IMR-90 (cell line): ENCODE results near the gene UBXN2A. TPM values are rescaled to one million over a fixed set of nuclear protein-coding genes. Genes with fewer than 3 reads are reported as not detected.

Experiments
- ATAC-seq: fragments of 200-7000 bp; cut with Tn5 transposase; 2 replicates; pipeline ENCODE4 v1.9.1; 2020; ENCODE audit warnings: low read depth, mild to moderate bottlenecking, moderate library complexity
- BruUV-seq: library from RNA; stranded (reverse); fragments of 400-500 nt; replicated peaks from 2 replicates; lab custom pipeline; 2021; lab: Mats Ljungman, UMichigan
- CTCF ChIA-PET: fragments of 300-600 bp; formaldehyde crosslinking; extraction: SDS; loops from one replicate; lab custom pipeline; 2021; ENCODE audit warnings: antibody characterized with exemption; lab: Yijun Ruan, JAX
- POLR2A ChIA-PET: fragments of 300-600 bp; sonication (Branson Sonifier 250); formaldehyde crosslinking; loops from one replicate; lab custom pipeline; 2022; ENCODE audit warnings: antibody characterized with exemption; ENCODE audit not compliant: unreplicated experiment; lab: Charles Lee
- DNase-seq: peaks from one replicate; pipeline ENCODE4 v3.0.0; 2013
- H2AFZ ChIP-seq: replicated peaks from 2 replicates; pipeline ENCODE3; 2013; ENCODE audit warnings: low read length, mild to moderate bottlenecking; ENCODE audit not compliant: poor library complexity
- H2AK5ac ChIP-seq: 2 replicates; pipeline ENCODE4 v1.6.1; 2013; ENCODE audit warnings: low read depth, low read length, inconsistent platforms
- H2AK9ac ChIP-seq: replicated peaks from 2 replicates; pipeline ENCODE3; 2013; ENCODE audit warnings: mild to moderate bottlenecking, low read depth, low read length, moderate library complexity; ENCODE audit not compliant: poor library complexity
- H2BK120ac ChIP-seq: 2 replicates; pipeline ENCODE4 v1.6.1; 2013; ENCODE audit warnings: low read depth, low read length, inconsistent platforms
- H2BK15ac ChIP-seq: 3 replicates; pipeline ENCODE4 v1.6.1; 2013; ENCODE audit warnings: low read depth, low read length, inconsistent platforms
- H2BK20ac ChIP-seq: 2 replicates; pipeline ENCODE4 v1.6.1; 2013; ENCODE audit warnings: low read depth, mild to moderate bottlenecking, inconsistent platforms, low read length, moderate library complexity
- H2BK5ac ChIP-seq: 2 replicates; pipeline ENCODE4 v1.6.1; 2013; ENCODE audit warnings: mild to moderate bottlenecking, low read depth, low read length, inconsistent platforms; ENCODE audit not compliant: poor library complexity, severe bottlenecking
- H3K14ac ChIP-seq: replicated peaks from 2 replicates; pipeline ENCODE4 v1.6.1; 2013; ENCODE audit warnings: low read depth, low read length, inconsistent platforms
- H3K18ac ChIP-seq: 2 replicates; pipeline ENCODE4 v1.6.1; 2013; ENCODE audit warnings: low read depth, low read length, control low read depth
- H3K23ac ChIP-seq: 2 replicates; pipeline ENCODE4 v1.6.1; 2013; ENCODE audit warnings: low read depth, low read length, inconsistent platforms
- H3K27ac ChIP-seq: 2 replicates; pipeline ENCODE4 v1.5.1; 2013; ENCODE audit warnings: mild to moderate bottlenecking, control low read depth, low read length; ENCODE audit not compliant: insufficient read depth
- H3K27me3 ChIP-seq: 2 replicates; pipeline ENCODE4 v1.6.1; 2013; ENCODE audit warnings: low read length; ENCODE audit not compliant: control insufficient read depth, insufficient read depth
- H3K36me3 ChIP-seq: 2 replicates; pipeline ENCODE4 v1.6.1; 2013; ENCODE audit warnings: low read length, mixed read lengths; ENCODE audit not compliant: control insufficient read depth, insufficient read depth
- H3K4ac ChIP-seq: 2 replicates; pipeline ENCODE4 v1.6.1; 2013; ENCODE audit warnings: low read depth, low read length, inconsistent platforms
- H3K4me1 ChIP-seq: 2 replicates; pipeline ENCODE4 v1.6.1; 2013; ENCODE audit warnings: low read length, mixed read lengths; ENCODE audit not compliant: control insufficient read depth, insufficient read depth
- H3K4me2 ChIP-seq: 2 replicates; pipeline ENCODE4 v1.6.1; 2013; ENCODE audit warnings: low read depth, mild to moderate bottlenecking, control low read depth, low read length, moderate library complexity
- H3K4me3 ChIP-seq: 2 replicates; pipeline ENCODE4 v1.5.1; 2013; ENCODE audit warnings: low read depth, mild to moderate bottlenecking, control low read depth, low read length, moderate library complexity; ENCODE audit not compliant: insufficient read depth
- H3K56ac ChIP-seq: 2 replicates; pipeline ENCODE4 v1.6.1; 2013; ENCODE audit warnings: low read length, inconsistent platforms; ENCODE audit not compliant: insufficient read depth; ENCODE audit errors: extremely low read depth
- H3K79me1 ChIP-seq, 2 experiments: 2 replicates each; pipeline ENCODE4 v1.6.1; 2013; ENCODE audit warnings: low read length in 2 of 2, inconsistent platforms in 1 of 2, low read depth in 1 of 2
- H3K9ac ChIP-seq: 2 replicates; pipeline ENCODE4 v1.6.1; 2013; ENCODE audit warnings: low read depth, low read length, control low read depth
- H3K9me1 ChIP-seq: 2 replicates; pipeline ENCODE4 v1.6.1; 2013; ENCODE audit warnings: low read length, inconsistent platforms; ENCODE audit not compliant: insufficient read depth
- H3K9me3 ChIP-seq: 2 replicates; pipeline ENCODE4 v1.6.1; 2013; ENCODE audit warnings: low read length; ENCODE audit not compliant: control insufficient read depth, insufficient read depth
- H4K20me1 ChIP-seq: 2 replicates; pipeline ENCODE4 v1.6.1; 2013; ENCODE audit warnings: low read length, inconsistent platforms; ENCODE audit not compliant: insufficient read depth
- H4K5ac ChIP-seq: 2 replicates; pipeline ENCODE4 v1.6.1; 2013; ENCODE audit warnings: mild to moderate bottlenecking, low read depth, low read length, control low read depth
- H4K8ac ChIP-seq, 2 experiments: 2 replicates each; pipeline ENCODE4 v1.6.1; 2013; ENCODE audit warnings: low read depth in 2 of 2, low read length in 2 of 2, control low read depth in 1 of 2, inconsistent platforms in 1 of 2
- H4K91ac ChIP-seq: 2 replicates; pipeline ENCODE4 v1.6.1; 2013; ENCODE audit warnings: low read depth, low read length, inconsistent platforms; ENCODE audit not compliant: insufficient read depth
- CEBPB ChIP-seq: IDR thresholded peaks from 2 replicates; pipeline ENCODE4 v1.6.1; 2012; ENCODE audit warnings: low read depth, low read length, improper control_type of control experiment
- CTCF ChIP-seq: conservative IDR thresholded peaks from 2 replicates; pipeline ENCODE4 v1.5.1; 2012; ENCODE audit warnings: mild to moderate bottlenecking, low read depth, low read length, improper control_type of control experiment
- FOS ChIP-seq: fragments of 150-350 bp; IDR thresholded peaks from 2 replicates; pipeline ENCODE4 v1.6.1; 2016; ENCODE audit warnings: low read depth, low read length
- MAFK ChIP-seq: IDR thresholded peaks from 2 replicates; pipeline ENCODE4 v1.6.1; 2012; ENCODE audit warnings: low read depth, low read length, improper control_type of control experiment
- MXI1 ChIP-seq: IDR thresholded peaks from 2 replicates; pipeline ENCODE4 v1.6.1; 2012; ENCODE audit warnings: low read depth, mild to moderate bottlenecking, low read length, moderate library complexity, borderline replicate concordance
- POLR2A ChIP-seq: IDR thresholded peaks from 2 replicates; pipeline ENCODE4 v1.6.1; 2012; ENCODE audit warnings: mild to moderate bottlenecking, low read depth, low read length
- RAD21 ChIP-seq: IDR thresholded peaks from 2 replicates; pipeline ENCODE4 v1.6.1; 2012; ENCODE audit warnings: low read length, improper control_type of control experiment
- RCOR1 ChIP-seq: IDR thresholded peaks from 2 replicates; pipeline ENCODE4 v1.6.1; 2012; ENCODE audit warnings: mild to moderate bottlenecking, low read length, improper control_type of control experiment; ENCODE audit not compliant: insufficient replicate concordance
- RFX5 ChIP-seq: IDR thresholded peaks from 2 replicates; pipeline ENCODE4 v1.8.0; 2012; ENCODE audit warnings: low read depth, mild to moderate bottlenecking, low read length, moderate library complexity
- SMC3 ChIP-seq: fragments of 150-350 bp; IDR thresholded peaks from 2 replicates; pipeline ENCODE4 v1.6.1; 2016; ENCODE audit warnings: low read depth, mild to moderate bottlenecking, antibody characterized with exemption, low read length, moderate library complexity
- WGBS, 2 experiments: methylation state at CpG; one replicate each; pipeline versions ENCODE4 v1.1.5 to v1.1.7; 2013; ENCODE audit warnings: missing lambda C conversion rate in 2 of 2; ENCODE audit not compliant: insufficient read length in 1 of 2; ENCODE audit errors: extremely low coverage in 2 of 2; 5-methylcytosine and 5-hydroxymethylcytosine counted together
- dilution Hi-C: fragments of 300-500 bp; cut with HindIII; formaldehyde crosslinking; loops from one replicate; pipeline ENCODE4 v1.14.3; 2018; ENCODE audit warnings: low sequenced_read_pairs; ENCODE audit not compliant: unreplicated experiment
- in situ Hi-C: fragments of 300-500 bp; cut with MboI; formaldehyde crosslinking; loops from 3 replicates; pipeline ENCODE4 v1.14.3; 2019; ENCODE audit warnings: low sequenced_read_pairs, inconsistent platforms, mixed read lengths
- intact Hi-C: fragments of 100-400 bp; cut with micrococcal nuclease; formaldehyde crosslinking; loops from 2 replicates; pipeline ENCODE4 v1.10.0; 2022
- polyA plus RNA-seq, 3 experiments: library from polyadenylated mRNA; depleted of rRNA; stranded (reverse); fragments of >200 nt; gene quantifications; 2 replicates each; pipeline ENCODE4 v1.2.3, GENCODE V29; 2012; ENCODE audit warnings: low replicate concordance in 1 of 3
- total RNA-seq: library from RNA; depleted of rRNA; stranded (reverse); fragments of >200 nt; gene quantifications from 2 replicates; pipeline ENCODE4 v1.2.3, GENCODE V29; 2012
- TF ChIP-seq, protein P1 (sequence below): fragments of 150-350 bp; IDR thresholded peaks from 2 replicates; pipeline ENCODE4 v1.6.1; 2016; ENCODE audit warnings: low read depth, mild to moderate bottlenecking, low read length, moderate library complexity, borderline replicate concordance

UBXN2A gene
- total and polyA plus RNA-seq, 2 of the 4 experiments (the other 2 are of a cell fraction) = 4.6 to 7.7 TPM

GRCh38 chr2:23926290-23926749 lies 13.9 kb upstream of the UBXN2A start:
- Histone ChIP-seq H2BK120ac (peak overlapping the region; percentile 76), H3K79me1 (peaks cover 8 to 47% of the 10 kb centered on the region in 2 experiments), H3K4me3 (peak overlapping the region; percentile 88), H3K4ac (peak overlapping the region; percentile 93), H2BK15ac (0 out of 3 replicates have a peak overlapping the region, but pooled peaks have one; percentile 26), H2AFZ (peak overlapping the region; percentile 100), H3K9me1 (peaks cover 6% of the 10 kb centered on the region; the same call in 1 of the 2 replicates), H2AK9ac (peak overlapping the region; percentile 91), H3K4me1 (no peaks in the 10 kb centered on the region; the same call in 1 of the 2 replicates), H3K14ac (peak overlapping the region; percentile 80), H3K36me3 (no peaks in the 10 kb centered on the region), H3K27ac (peak overlapping the region; percentile 96), H3K4me2 (peak overlapping the region; percentile 71), H4K8ac (peak overlapping the region; percentile 68 to 90; a peak in 2 of 4 replicates), H2BK5ac (peak overlapping the region; percentile 90), H3K56ac (peak overlapping the region; percentile 90; the same call in 1 of the 2 replicates), H4K91ac (peak overlapping the region; percentile 75), H3K23ac (peak overlapping the region; percentile 97), H2BK20ac (no peak overlapping the region), H2AK5ac (no peak overlapping the region), H4K5ac (no peak overlapping the region), H3K9me3 (no peaks in the 10 kb centered on the region), H3K27me3 (no peaks in the 10 kb centered on the region), H4K20me1 (peaks cover 8% of the 10 kb centered on the region; the same call in 1 of the 2 replicates), H3K18ac (peak overlapping the region; percentile 26), H3K9ac (peak overlapping the region; percentile 91)
- TF ChIP-seq MXI1 = no peak; the same call in 1 of the 2 replicates
- no peak for TF ChIP-seq RAD21
- TF ChIP-seq FOS = no peak
- no peak for TF ChIP-seq CTCF
- no peak for TF ChIP-seq CEBPB
- TF ChIP-seq RCOR1 = no peak
- TF ChIP-seq MAFK = no peak
- no peak for TF ChIP-seq RFX5
- TF ChIP-seq, protein P1, sequence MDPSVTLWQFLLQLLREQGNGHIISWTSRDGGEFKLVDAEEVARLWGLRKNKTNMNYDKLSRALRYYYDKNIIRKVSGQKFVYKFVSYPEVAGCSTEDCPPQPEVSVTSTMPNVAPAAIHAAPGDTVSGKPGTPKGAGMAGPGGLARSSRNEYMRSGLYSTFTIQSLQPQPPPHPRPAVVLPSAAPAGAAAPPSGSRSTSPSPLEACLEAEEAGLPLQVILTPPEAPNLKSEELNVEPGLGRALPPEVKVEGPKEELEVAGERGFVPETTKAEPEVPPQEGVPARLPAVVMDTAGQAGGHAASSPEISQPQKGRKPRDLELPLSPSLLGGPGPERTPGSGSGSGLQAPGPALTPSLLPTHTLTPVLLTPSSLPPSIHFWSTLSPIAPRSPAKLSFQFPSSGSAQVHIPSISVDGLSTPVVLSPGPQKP = no peak
- TF ChIP-seq POLR2A = no peak
- TF ChIP-seq SMC3 = no peak
- ChIA-PET CTCF (interaction anchor here (0.5 to 1.8 kb wide), 17 partner anchors 14 to 738 kb away, joined by 3 to 6 read pairs (median 4); no protein-coding TSS in a partner anchor), POLR2A (interaction anchor here (0.6 to 1.1 kb wide), 2 partner anchors 14 to 954 kb away, joined by 3 to 4 read pairs; partner anchors contain the start of gene UBXN2A)
- ATAC-seq (peak; percentile 35), DNase-seq (no peak)
- BruUV-seq = no TSS peak
- WGBS, 2 experiments = 0% methylated on average over 10 of the region's 39 CpGs; no CpG with 5 or more reads in 1 of the 2 experiments
- dilution Hi-C loops = no loop called here
- in situ Hi-C loops = no loop called here
- intact Hi-C loops = loop anchor here (2.0 to 10.0 kb wide), 3 partner anchors 88 to 428 kb away; no protein-coding TSS in a partner anchor
